B cell (primary cell): ENCODE data around the gene GPC3. TPM values are rescaled to one million over a fixed set of nuclear protein-coding genes. Genes with fewer than 3 reads are reported as not detected.

Experiments
- ATAC-seq: fragments of 200-7000 bp; cut with Tn5 transposase; one replicate; pipeline ENCODE4 v1.10.0; 2021; ENCODE audit warnings: low read depth, mild to moderate bottlenecking, moderate number of reproducible peaks, moderate library complexity
- CTCF ChIA-PET: fragments of 350-600 bp; sonication (Branson Sonifier 250); formaldehyde crosslinking; loops from one replicate; lab custom pipeline; 2021; ENCODE audit warnings: antibody characterized with exemption, inconsistent platforms; lab: Charles Lee
- POLR2A ChIA-PET: fragments of 350-600 bp; sonication (Branson Sonifier 250); formaldehyde crosslinking; loops from one replicate; lab custom pipeline; 2021; ENCODE audit warnings: antibody characterized with exemption; lab: Charles Lee
- DNase-seq: peaks from one replicate; pipeline ENCODE4 v3.0.0; 2013
- H2AFZ ChIP-seq: 2 replicates; pipeline ENCODE4 v1.6.1; 2012; ENCODE audit warnings: mild to moderate bottlenecking, low read depth, low read length; ENCODE audit not compliant: insufficient read depth, poor library complexity, severe bottlenecking
- H3K27ac ChIP-seq, 2 donors: 1 replicate in 1 of 2; 2 replicates in 1 of 2; pipeline ENCODE4 v1.5.1; 2012 to 2013; ENCODE audit warnings: low read length in 2 of 2, mild to moderate bottlenecking in 2 of 2, moderate library complexity in 1 of 2
- H3K27me3 ChIP-seq, 4 experiments: fragments of 200-600 bp in 1 of 4; sonication (generic) in 1 of 4; replicated peaks in 1 of 4; 1 replicate in 2 of 4; 2 replicates in 2 of 4; pipeline versions ENCODE4 v1.6.1 to v1.7.0; 2013 to 2016; ENCODE audit warnings: low read length in 3 of 4, mild to moderate bottlenecking in 2 of 4, mixed read lengths in 1 of 4, moderate library complexity in 1 of 4; ENCODE audit not compliant: insufficient read depth in 4 of 4, control insufficient read depth in 3 of 4; ENCODE audit errors: control extremely low read depth in 1 of 4
- H3K36me3 ChIP-seq, 2 experiments: replicated peaks in 1 of 2; 1 replicate in 1 of 2; 2 replicates in 1 of 2; pipeline versions ENCODE4 v1.6.1 to v1.7.1; 2013; ENCODE audit warnings: low read length in 1 of 2; ENCODE audit not compliant: insufficient read depth in 2 of 2, control insufficient read depth in 1 of 2; ENCODE audit errors: control extremely low read depth in 1 of 2, extremely low read depth in 1 of 2
- H3K4me1 ChIP-seq, 2 donors: fragments of 200-600 bp in 1 of 2; sonication (generic) in 1 of 2; 1 replicate in 1 of 2; 2 replicates in 1 of 2; pipeline versions ENCODE4 v1.5.1 to v1.6.1; 2013 to 2017; ENCODE audit warnings: low read length in 2 of 2; ENCODE audit not compliant: control insufficient read depth in 2 of 2, insufficient read depth in 2 of 2
- H3K4me2 ChIP-seq: replicated peaks from 2 replicates; pipeline ENCODE3; 2012; ENCODE audit warnings: mild to moderate bottlenecking, low read depth, low read length; ENCODE audit not compliant: poor library complexity, severe bottlenecking
- H3K4me3 ChIP-seq, 5 experiments: fragments of 200-600 bp in 1 of 5; sonication (generic) in 1 of 5; 1 replicate in 3 of 5; 2 replicates in 2 of 5; pipeline versions ENCODE4 v1.5.1 to v1.7.0; 2011 to 2016; ENCODE audit warnings: low read length in 4 of 5, mild to moderate bottlenecking in 4 of 5, low read depth in 2 of 5, control low read depth in 1 of 5, moderate library complexity in 1 of 5; ENCODE audit not compliant: insufficient read depth in 1 of 5; ENCODE audit errors: control extremely low read depth in 1 of 5, extremely low read depth in 1 of 5
- H3K79me2 ChIP-seq: fragments of 200-600 bp; sonication (generic); one replicate; pipeline ENCODE4 v1.6.0; 2016; ENCODE audit warnings: low read length; ENCODE audit not compliant: control insufficient read depth, insufficient read depth
- H3K9ac ChIP-seq: fragments of 200-600 bp; sonication (generic); 2 replicates; pipeline ENCODE4 v1.6.1; 2017; ENCODE audit warnings: mild to moderate bottlenecking, low read length, moderate library complexity
- H3K9me3 ChIP-seq, 3 donors: one replicate each; pipeline versions ENCODE4 v1.6.1 to v1.7.1; 2013; ENCODE audit warnings: low read length in 2 of 3; ENCODE audit not compliant: control insufficient read depth in 2 of 3, insufficient read depth in 1 of 3; ENCODE audit errors: control extremely low read depth in 1 of 3
- H4K20me1 ChIP-seq: 2 replicates; pipeline ENCODE4 v1.6.0; 2012; ENCODE audit warnings: mild to moderate bottlenecking, low read length; ENCODE audit not compliant: insufficient read depth, control insufficient read depth, poor library complexity, severe bottlenecking
- H3K27ac Mint-ChIP-seq: one replicate; pipeline ENCODE4 v1.8.0; 2021; ENCODE audit warnings: mixed read lengths
- H3K27me3 Mint-ChIP-seq: one replicate; pipeline ENCODE4 v1.8.0; 2021; ENCODE audit warnings: mixed read lengths
- H3K4me1 Mint-ChIP-seq: one replicate; pipeline ENCODE4 v1.8.0; 2021; ENCODE audit warnings: mixed read lengths
- H3K4me3 Mint-ChIP-seq: one replicate; pipeline ENCODE4 v1.8.0; 2021; ENCODE audit warnings: mixed read lengths
- H3K9me3 Mint-ChIP-seq: one replicate; pipeline ENCODE4 v1.8.0; 2022; ENCODE audit warnings: mixed read lengths; ENCODE audit not compliant: insufficient read depth
- EZH2 ChIP-seq: IDR thresholded peaks from 2 replicates; pipeline ENCODE4 v1.6.1; 2012; ENCODE audit warnings: borderline replicate concordance, low read depth, mild to moderate bottlenecking, moderate library complexity, low read length; ENCODE audit not compliant: insufficient read depth, poor library complexity, severe bottlenecking
- WGBS: methylation state at CpG from one replicate; pipeline ENCODE4 v1.1.5; 2013; ENCODE audit warnings: missing lambda C conversion rate; ENCODE audit not compliant: insufficient coverage; 5-methylcytosine and 5-hydroxymethylcytosine counted together
- intact Hi-C: fragments of 100-400 bp; cut with micrococcal nuclease; formaldehyde crosslinking; loops from one replicate; pipeline ENCODE4 v1.10.0; 2022
- polyA plus RNA-seq: library from polyadenylated mRNA; depleted of rRNA; stranded (reverse); fragments of >200 nt; gene quantifications from 2 replicates; pipeline ENCODE4 v1.2.3, GENCODE V29; 2012
- total RNA-seq, 2 donors: library from RNA; stranded (reverse); fragments of 120-200 nt in 1 of 2; gene quantifications; 1 replicate in 1 of 2; 2 replicates in 1 of 2; pipeline versions ENCODE4 v1.2.3 to v1.2.4, GENCODE V29; 2013 to 2022
- TF ChIP-seq, protein P1 (sequence below): fragments of 200-600 bp; IDR thresholded peaks from one replicate; pipeline ENCODE4 v1.8.0; 2022; ENCODE audit warnings: antibody characterized with exemption, mild to moderate bottlenecking

GPC3 gene
- total and polyA plus RNA-seq, 2 donors (not counting 1 experiment from before 2014, with no cell fraction given): not detected

- Histone ChIP-seq H3K27ac (no peak overlapping the region), H3K4me1 (no peaks in the 10 kb centered on the region), H4K20me1 (no peaks in the 10 kb centered on the region), H3K9me3 (no peaks in the 10 kb centered on the region), H3K9ac (no peak overlapping the region), H3K36me3 (no peaks in the 10 kb centered on the region), H3K79me2 (no peaks in the 10 kb centered on the region), H3K4me3 (no peak overlapping the region), H2AFZ (no peak overlapping the region), H3K27me3 (no peaks in the 10 kb centered on the region), H3K4me2 (no peak overlapping the region)
- no peaks in the 10 kb centered on the region for H3K9me3 Mint-ChIP-seq
- ATAC-seq (no peak), DNase-seq (no peak)
- ChIA-PET CTCF (interaction anchor here (1.3 kb wide), 1 partner anchor 43 kb away, joined by 5 read pairs; no protein-coding TSS in a partner anchor), POLR2A (no interaction called here)
- no CpG with 5 or more reads among the region's 4 CpGs for WGBS
- intact Hi-C loops: loop anchor here (5.0 kb wide), 1 partner anchor 173 kb away; no protein-coding TSS in a partner anchor
- peaks cover 6% of the 10 kb centered on the region for H3K4me1 Mint-ChIP-seq
- H3K27ac Mint-ChIP-seq: no peak overlapping the region
- TF ChIP-seq EZH2: no peak
- TF ChIP-seq, protein P1, sequence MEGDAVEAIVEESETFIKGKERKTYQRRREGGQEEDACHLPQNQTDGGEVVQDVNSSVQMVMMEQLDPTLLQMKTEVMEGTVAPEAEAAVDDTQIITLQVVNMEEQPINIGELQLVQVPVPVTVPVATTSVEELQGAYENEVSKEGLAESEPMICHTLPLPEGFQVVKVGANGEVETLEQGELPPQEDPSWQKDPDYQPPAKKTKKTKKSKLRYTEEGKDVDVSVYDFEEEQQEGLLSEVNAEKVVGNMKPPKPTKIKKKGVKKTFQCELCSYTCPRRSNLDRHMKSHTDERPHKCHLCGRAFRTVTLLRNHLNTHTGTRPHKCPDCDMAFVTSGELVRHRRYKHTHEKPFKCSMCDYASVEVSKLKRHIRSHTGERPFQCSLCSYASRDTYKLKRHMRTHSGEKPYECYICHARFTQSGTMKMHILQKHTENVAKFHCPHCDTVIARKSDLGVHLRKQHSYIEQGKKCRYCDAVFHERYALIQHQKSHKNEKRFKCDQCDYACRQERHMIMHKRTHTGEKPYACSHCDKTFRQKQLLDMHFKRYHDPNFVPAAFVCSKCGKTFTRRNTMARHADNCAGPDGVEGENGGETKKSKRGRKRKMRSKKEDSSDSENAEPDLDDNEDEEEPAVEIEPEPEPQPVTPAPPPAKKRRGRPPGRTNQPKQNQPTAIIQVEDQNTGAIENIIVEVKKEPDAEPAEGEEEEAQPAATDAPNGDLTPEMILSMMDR: no peak
- no peak overlapping the region for H3K4me3 Mint-ChIP-seq
- H3K27me3 Mint-ChIP-seq: no peaks in the 10 kb centered on the region
These were observed 236.0 kb downstream of the GPC3 start for GRCh38 chrX:133749370-133749769.

- H3K4me3 Mint-ChIP-seq: no peak overlapping the region
- Histone ChIP-seq H3K36me3 (no peaks in the 10 kb centered on the region), H3K4me1 (no peaks in the 10 kb centered on the region), H3K79me2 (no peaks in the 10 kb centered on the region), H3K9me3 (no peaks in the 10 kb centered on the region), H2AFZ (no peak overlapping the region), H3K27me3 (no peaks in the 10 kb centered on the region), H4K20me1 (no peaks in the 10 kb centered on the region), H3K4me3 (no peak overlapping the region), H3K27ac (no peak overlapping the region), H3K4me2 (no peak overlapping the region), H3K9ac (no peak overlapping the region)
- H3K4me1 Mint-ChIP-seq: peaks cover 6% of the 10 kb centered on the region
- H3K27me3 Mint-ChIP-seq: no peaks in the 10 kb centered on the region
- DNase-seq (no peak), ATAC-seq (no peak)
- POLR2A ChIA-PET: no interaction called here
- H3K27ac Mint-ChIP-seq: no peak overlapping the region
- no CpG with 5 or more reads among the region's 2 CpGs for WGBS
- no peak for TF ChIP-seq EZH2
- TF ChIP-seq, protein P1: no peak
- H3K9me3 Mint-ChIP-seq: no peaks in the 10 kb centered on the region
- intact Hi-C loops: loop anchor here (5.0 kb wide), 1 partner anchor 175 kb away; no protein-coding TSS in a partner anchor
- CTCF ChIA-PET: no interaction called here
These were observed 238.2 kb downstream of the GPC3 start for GRCh38 chrX:133747196-133747595.
